ENCODE results near the gene ESRRA. TPM values are rescaled to one million over a fixed set of nuclear protein-coding genes. Genes with fewer than 3 reads are reported as not detected.

The ESRRA gene
- total and polyA plus RNA-seq, 2 of the 13 experiments (the other 11 are each of a cell fraction or from before 2014, with no cell fraction given): 18.1 to 36.3 TPM

DNA sequence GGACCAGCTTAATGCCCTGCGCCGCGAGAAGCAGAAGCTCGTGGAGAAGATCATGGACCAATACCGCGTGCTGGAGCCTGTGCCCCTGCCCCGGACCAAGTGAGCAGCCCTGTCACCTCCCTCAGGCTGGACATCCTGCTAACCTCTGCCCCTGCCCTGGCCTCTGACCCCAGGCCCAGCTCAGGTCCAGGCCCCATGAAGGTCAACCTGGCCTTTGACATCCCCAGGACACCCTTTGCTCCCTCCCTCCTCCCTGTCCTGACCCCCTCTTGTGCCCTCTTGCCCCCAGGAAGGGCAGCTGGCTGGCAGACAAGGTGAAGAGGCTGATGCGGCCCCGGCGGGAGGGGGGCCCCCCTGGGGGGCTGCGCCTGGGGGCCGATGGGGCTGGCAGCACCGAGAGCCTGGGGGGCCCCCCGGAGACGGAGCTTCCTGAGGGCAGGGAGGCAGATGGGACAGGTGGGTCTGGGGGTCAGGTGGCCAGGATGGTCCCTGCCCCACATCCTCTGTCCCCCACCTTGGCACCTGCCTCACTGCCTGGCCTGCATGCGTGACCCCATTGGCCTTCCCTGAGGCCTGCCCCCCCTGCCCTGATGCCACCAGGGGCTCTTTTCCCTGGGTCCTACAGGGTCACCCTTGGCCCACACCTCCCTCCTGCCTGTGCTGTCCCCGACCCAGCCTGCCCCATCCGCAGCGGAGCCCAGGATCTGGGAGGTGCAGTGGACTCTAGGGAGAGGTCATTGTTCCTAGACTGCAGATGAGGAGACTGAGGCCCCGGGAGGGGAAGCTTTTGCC, 48.6 kb downstream of the ESRRA start (continued):
- TF ChIP-seq, protein P1, sequence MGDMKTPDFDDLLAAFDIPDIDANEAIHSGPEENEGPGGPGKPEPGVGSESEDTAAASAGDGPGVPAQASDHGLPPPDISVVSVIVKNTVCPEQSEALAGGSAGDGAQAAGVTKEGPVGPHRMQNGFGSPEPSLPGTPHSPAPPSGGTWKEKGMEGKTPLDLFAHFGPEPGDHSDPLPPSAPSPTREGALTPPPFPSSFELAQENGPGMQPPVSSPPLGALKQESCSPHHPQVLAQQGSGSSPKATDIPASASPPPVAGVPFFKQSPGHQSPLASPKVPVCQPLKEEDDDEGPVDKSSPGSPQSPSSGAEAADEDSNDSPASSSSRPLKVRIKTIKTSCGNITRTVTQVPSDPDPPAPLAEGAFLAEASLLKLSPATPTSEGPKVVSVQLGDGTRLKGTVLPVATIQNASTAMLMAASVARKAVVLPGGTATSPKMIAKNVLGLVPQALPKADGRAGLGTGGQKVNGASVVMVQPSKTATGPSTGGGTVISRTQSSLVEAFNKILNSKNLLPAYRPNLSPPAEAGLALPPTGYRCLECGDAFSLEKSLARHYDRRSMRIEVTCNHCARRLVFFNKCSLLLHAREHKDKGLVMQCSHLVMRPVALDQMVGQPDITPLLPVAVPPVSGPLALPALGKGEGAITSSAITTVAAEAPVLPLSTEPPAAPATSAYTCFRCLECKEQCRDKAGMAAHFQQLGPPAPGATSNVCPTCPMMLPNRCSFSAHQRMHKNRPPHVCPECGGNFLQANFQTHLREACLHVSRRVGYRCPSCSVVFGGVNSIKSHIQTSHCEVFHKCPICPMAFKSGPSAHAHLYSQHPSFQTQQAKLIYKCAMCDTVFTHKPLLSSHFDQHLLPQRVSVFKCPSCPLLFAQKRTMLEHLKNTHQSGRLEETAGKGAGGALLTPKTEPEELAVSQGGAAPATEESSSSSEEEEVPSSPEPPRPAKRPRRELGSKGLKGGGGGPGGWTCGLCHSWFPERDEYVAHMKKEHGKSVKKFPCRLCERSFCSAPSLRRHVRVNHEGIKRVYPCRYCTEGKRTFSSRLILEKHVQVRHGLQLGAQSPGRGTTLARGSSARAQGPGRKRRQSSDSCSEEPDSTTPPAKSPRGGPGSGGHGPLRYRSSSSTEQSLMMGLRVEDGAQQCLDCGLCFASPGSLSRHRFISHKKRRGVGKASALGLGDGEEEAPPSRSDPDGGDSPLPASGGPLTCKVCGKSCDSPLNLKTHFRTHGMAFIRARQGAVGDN (CRISPR knock-in tag; IDR thresholded peaks at IDR 0.05): peak; percentile 50
- peak; percentile 41; the same call in 1 of the 2 replicates for TF ChIP-seq ZFX (CRISPR knock-in tag; IDR thresholded peaks at IDR 0.05; ENCODE audit: low read depth)
- no peak for TF ChIP-seq TSC22D2 (CRISPR knock-in tag; IDR thresholded peaks at IDR 0.05; ENCODE audit: borderline replicate concordance)
- TF ChIP-seq ESRRA (CRISPR knock-in tag; IDR thresholded peaks at IDR 0.05; ENCODE audit: low read depth): peak; percentile 94
- TF ChIP-seq, protein P2, sequence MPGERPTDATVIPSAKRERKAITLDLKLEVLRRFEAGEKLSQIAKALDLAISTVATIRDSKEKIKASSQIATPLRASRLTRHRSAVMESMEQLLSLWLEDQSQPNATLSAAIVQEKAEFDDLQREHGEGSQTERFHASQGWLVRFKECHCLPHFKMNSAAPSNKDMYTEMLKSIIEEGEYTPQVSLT (CRISPR knock-in tag; IDR thresholded peaks at IDR 0.05; ENCODE audit: borderline replicate concordance, low read depth): no peak
- TF ChIP-seq RXRA (CRISPR knock-in tag; IDR thresholded peaks at IDR 0.05): peak; percentile 57; the same call in 1 of the 2 replicates
- TF ChIP-seq, protein P3, sequence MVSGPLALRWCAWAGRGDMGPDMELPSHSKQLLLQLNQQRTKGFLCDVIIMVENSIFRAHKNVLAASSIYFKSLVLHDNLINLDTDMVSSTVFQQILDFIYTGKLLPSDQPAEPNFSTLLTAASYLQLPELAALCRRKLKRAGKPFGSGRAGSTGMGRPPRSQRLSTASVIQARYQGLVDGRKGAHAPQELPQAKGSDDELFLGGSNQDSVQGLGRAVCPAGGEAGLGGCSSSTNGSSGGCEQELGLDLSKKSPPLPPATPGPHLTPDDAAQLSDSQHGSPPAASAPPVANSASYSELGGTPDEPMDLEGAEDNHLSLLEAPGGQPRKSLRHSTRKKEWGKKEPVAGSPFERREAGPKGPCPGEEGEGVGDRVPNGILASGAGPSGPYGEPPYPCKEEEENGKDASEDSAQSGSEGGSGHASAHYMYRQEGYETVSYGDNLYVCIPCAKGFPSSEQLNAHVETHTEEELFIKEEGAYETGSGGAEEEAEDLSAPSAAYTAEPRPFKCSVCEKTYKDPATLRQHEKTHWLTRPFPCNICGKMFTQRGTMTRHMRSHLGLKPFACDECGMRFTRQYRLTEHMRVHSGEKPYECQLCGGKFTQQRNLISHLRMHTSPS (CRISPR knock-in tag; IDR thresholded peaks at IDR 0.05; ENCODE audit: low read depth): peak; percentile 46; the same call in 1 of the 2 replicates
- TF ChIP-seq, protein P4, sequence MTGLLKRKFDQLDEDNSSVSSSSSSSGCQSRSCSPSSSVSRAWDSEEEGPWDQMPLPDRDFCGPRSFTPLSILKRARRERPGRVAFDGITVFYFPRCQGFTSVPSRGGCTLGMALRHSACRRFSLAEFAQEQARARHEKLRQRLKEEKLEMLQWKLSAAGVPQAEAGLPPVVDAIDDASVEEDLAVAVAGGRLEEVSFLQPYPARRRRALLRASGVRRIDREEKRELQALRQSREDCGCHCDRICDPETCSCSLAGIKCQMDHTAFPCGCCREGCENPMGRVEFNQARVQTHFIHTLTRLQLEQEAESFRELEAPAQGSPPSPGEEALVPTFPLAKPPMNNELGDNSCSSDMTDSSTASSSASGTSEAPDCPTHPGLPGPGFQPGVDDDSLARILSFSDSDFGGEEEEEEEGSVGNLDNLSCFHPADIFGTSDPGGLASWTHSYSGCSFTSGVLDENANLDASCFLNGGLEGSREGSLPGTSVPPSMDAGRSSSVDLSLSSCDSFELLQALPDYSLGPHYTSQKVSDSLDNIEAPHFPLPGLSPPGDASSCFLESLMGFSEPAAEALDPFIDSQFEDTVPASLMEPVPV (CRISPR knock-in tag; IDR thresholded peaks at IDR 0.05): no peak
- TF ChIP-seq, protein P5, sequence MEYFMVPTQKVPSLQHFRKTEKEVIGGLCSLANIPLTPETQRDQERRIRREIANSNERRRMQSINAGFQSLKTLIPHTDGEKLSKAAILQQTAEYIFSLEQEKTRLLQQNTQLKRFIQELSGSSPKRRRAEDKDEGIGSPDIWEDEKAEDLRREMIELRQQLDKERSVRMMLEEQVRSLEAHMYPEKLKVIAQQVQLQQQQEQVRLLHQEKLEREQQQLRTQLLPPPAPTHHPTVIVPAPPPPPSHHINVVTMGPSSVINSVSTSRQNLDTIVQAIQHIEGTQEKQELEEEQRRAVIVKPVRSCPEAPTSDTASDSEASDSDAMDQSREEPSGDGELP (IDR thresholded peaks at IDR 0.05; ENCODE audit: borderline replicate concordance, low read depth): no peak
- no peak for TF ChIP-seq MIXL1 (CRISPR knock-in tag; IDR thresholded peaks at IDR 0.05)
- 0 out of 2 replicates have a peak, but pooled peaks have one; percentile 33 for TF ChIP-seq ZSCAN25 (CRISPR knock-in tag; IDR thresholded peaks at IDR 0.05)
- TF ChIP-seq BRD4 (CRISPR knock-in tag; IDR thresholded peaks at IDR 0.05): no peak
- TF ChIP-seq ZNF350 (CRISPR knock-in tag; IDR thresholded peaks at IDR 0.05; ENCODE audit: borderline replicate concordance, low read depth): 0 out of 2 replicates have a peak, but pooled peaks have one; percentile 28
- no peak for TF ChIP-seq SUZ12 (IDR thresholded peaks at IDR 0.05; ENCODE audit: low read depth, low read length)
- no peak for TF ChIP-seq ZNF451 (CRISPR knock-in tag; IDR thresholded peaks at IDR 0.05)
- TF ChIP-seq ATF7 (IDR thresholded peaks at IDR 0.05): no peak
- TF ChIP-seq ATF7 (CRISPR knock-in tag; IDR thresholded peaks at IDR 0.05): 0 out of 2 replicates have a peak, but pooled peaks have one; percentile 22
- no peak for TF ChIP-seq NRL (CRISPR knock-in tag; IDR thresholded peaks at IDR 0.05; ENCODE audit: borderline replicate concordance)
- no peak for TF ChIP-seq HDAC6 (IDR thresholded peaks at IDR 0.05; ENCODE audit: low read depth, low read length)
- peak; percentile 93 for TF ChIP-seq ZNF629 (CRISPR knock-in tag; conservative IDR thresholded peaks at IDR 0.05)
